Gastrocnemius medialis (tissue), 4 donors: ENCODE results near the gene SZT2.

Source experiments
- CTCF ChIP-seq, 5 experiments: fragments of 450-650 bp in 3 of 5; fragments of 200-600 bp in 2 of 5; sonication (generic) in 2 of 5; IDR thresholded peaks in 4 of 5; conservative IDR thresholded peaks in 1 of 5; 1 replicate in 4 of 5; 2 replicates in 1 of 5; pipeline ENCODE4 v1.5.1; 2016 to 2019; ENCODE audit warnings: antibody characterized with exemption in 5 of 5, mild to moderate bottlenecking in 3 of 5, moderate library complexity in 3 of 5
- POLR2A ChIP-seq, 2 donors: fragments of 450-650 bp; IDR thresholded peaks; one replicate each; pipeline ENCODE4 v1.6.1; 2017; ENCODE audit warnings: antibody characterized with exemption in 2 of 2, mild to moderate bottlenecking in 2 of 2, moderate library complexity in 2 of 2

GRCh38 chr1:43441894-43442637 lies 52.4 kb downstream of the SZT2 start:
- TF ChIP-seq CTCF (IDR thresholded peaks at IDR 0.05 in 4 of 5, conservative IDR thresholded peaks at IDR 0.05 in 1 of 5) (no peak), POLR2A (IDR thresholded peaks at IDR 0.05) (no peak)
